GM23338 (cell line): Measurements from ENCODE around the gene KLHL9. TPM values are rescaled to one million over a fixed set of nuclear protein-coding genes. Genes with fewer than 3 reads are reported as not detected.

Experiments used
- ATAC-seq: fragments of 200-7000 bp; cut with Tn5 transposase; 3 replicates; pipeline ENCODE4 v1.9.1; 2020
- DNase-seq: peaks from one replicate; pipeline ENCODE4 v3.0.0-alpha.2; 2015; ENCODE audit warnings: low spot score
- H2AFZ ChIP-seq: fragments of 200-600 bp; sonication (generic); 2 replicates; pipeline ENCODE4 v1.8.0; 2016; ENCODE audit warnings: antibody characterized with exemption, mild to moderate bottlenecking, moderate library complexity
- H3F3A ChIP-seq: fragments of 200-600 bp; sonication (generic); replicated peaks from 2 replicates; pipeline ENCODE4 v1.8.0; 2017; ENCODE audit warnings: antibody characterized with exemption, mixed run types, low read depth
- H3K27ac ChIP-seq: fragments of 200-600 bp; sonication (generic); 2 replicates; pipeline ENCODE4 v1.6.1; 2016; ENCODE audit warnings: low read depth
- H3K27me3 ChIP-seq: fragments of 200-600 bp; sonication (generic); 2 replicates; pipeline ENCODE4 v1.8.0; 2016; ENCODE audit warnings: mild to moderate bottlenecking, mixed run types, moderate library complexity; ENCODE audit not compliant: insufficient read depth
- H3K36me3 ChIP-seq: fragments of 200-600 bp; sonication (generic); 2 replicates; pipeline ENCODE4 v1.8.0; 2016; ENCODE audit warnings: mild to moderate bottlenecking; ENCODE audit not compliant: insufficient read depth
- H3K4me1 ChIP-seq: fragments of 200-600 bp; sonication (generic); 2 replicates; pipeline ENCODE4 v1.8.0; 2016; ENCODE audit warnings: mild to moderate bottlenecking, moderate library complexity; ENCODE audit not compliant: insufficient read depth
- H3K4me2 ChIP-seq: fragments of 200-600 bp; sonication (generic); 2 replicates; pipeline ENCODE4 v1.7.1; 2017; ENCODE audit warnings: mixed run types
- H3K4me3 ChIP-seq: fragments of 200-600 bp; sonication (generic); 2 replicates; pipeline ENCODE4 v1.6.1; 2016; ENCODE audit warnings: mixed run types
- H3K79me2 ChIP-seq: fragments of 200-600 bp; sonication (generic); replicated peaks from 2 replicates; pipeline ENCODE4 v1.8.0; 2017; ENCODE audit warnings: mild to moderate bottlenecking; ENCODE audit not compliant: insufficient read depth
- H3K9me2 ChIP-seq: fragments of 200-600 bp; sonication (generic); 2 replicates; pipeline ENCODE4 v1.8.0; 2017; ENCODE audit not compliant: insufficient read depth
- H4K20me1 ChIP-seq: fragments of 200-600 bp; sonication (generic); replicated peaks from 2 replicates; pipeline ENCODE4 v1.8.0; 2017; ENCODE audit warnings: mild to moderate bottlenecking; ENCODE audit not compliant: insufficient read depth
- H3K27ac Mint-ChIP-seq: 2 replicates; pipeline ENCODE4 v1.8.0; 2020; ENCODE audit warnings: inconsistent platforms, mild to moderate bottlenecking, moderate library complexity, mixed read lengths
- H3K27me3 Mint-ChIP-seq: 3 replicates; pipeline ENCODE4 v1.8.0; 2022; ENCODE audit warnings: low read depth, mild to moderate bottlenecking, moderate library complexity, mixed read lengths, inconsistent platforms; ENCODE audit not compliant: insufficient read depth, poor library complexity
- H3K36me3 Mint-ChIP-seq: 3 replicates; pipeline ENCODE4 v1.8.0; 2021; ENCODE audit warnings: low read depth, mild to moderate bottlenecking, inconsistent platforms, moderate library complexity, mixed read lengths
- H3K4me1 Mint-ChIP-seq: 3 replicates; pipeline ENCODE4 v1.8.0; 2020; ENCODE audit warnings: mild to moderate bottlenecking, inconsistent platforms, mixed read lengths
- H3K4me3 Mint-ChIP-seq: 3 replicates; pipeline ENCODE4 v1.8.0; 2021; ENCODE audit warnings: moderate library complexity, mild to moderate bottlenecking, inconsistent platforms, mixed read lengths
- H3K9me3 Mint-ChIP-seq: 3 replicates; pipeline ENCODE4 v1.8.0; 2020; ENCODE audit warnings: moderate library complexity, mild to moderate bottlenecking, inconsistent platforms, mixed read lengths
- STAT1 ChIP-seq: IDR thresholded peaks from one replicate; pipeline ENCODE4 v1.6.1; 2016; ENCODE audit warnings: antibody characterized with exemption; ENCODE audit not compliant: unreplicated experiment
- ZNF331 ChIP-seq: fragments of 250-450 bp; sonication (Bioruptor Pico); IDR thresholded peaks from 2 replicates; pipeline ENCODE4 v1.5.0; 2020; ENCODE audit warnings: low read depth, mild to moderate bottlenecking, moderate library complexity
- polyA plus RNA-seq: library from polyadenylated mRNA; unstranded; fragments of >200 nt; fragmentation: Nextera tagmentation; extraction: Ambion mirVana; gene quantifications from 2 replicates; pipeline ENCODE4 v1.2.1, GENCODE V29; 2016
- total RNA-seq: library from RNA; depleted of rRNA; stranded (reverse); fragments of >200 nt; shearing (Covaris generic); gene quantifications from 2 replicates; pipeline ENCODE4 v1.2.3, GENCODE V29; 2014
- TF ChIP-seq, protein P1 (sequence below), 2 experiments: fragments of 200-600 bp in 1 of 2; sonication (generic) in 1 of 2; conservative IDR thresholded peaks; 2 replicates each; pipeline versions ENCODE4 v1.5.1 to v1.6.1; 2016 to 2017; ENCODE audit warnings: antibody characterized with exemption in 2 of 2, low read depth in 2 of 2, mild to moderate bottlenecking in 2 of 2, moderate library complexity in 1 of 2
- TF ChIP-seq, protein P2 (sequence below): fragments of 250-450 bp; sonication (Bioruptor Pico); IDR thresholded peaks from 2 replicates; pipeline ENCODE4 v1.5.0; 2020; ENCODE audit warnings: mild to moderate bottlenecking, moderate library complexity

Gene KLHL9
- total and polyA plus RNA-seq, 2 experiments from 2014 or later, result 9.1 to 24.0 TPM

DNA sequence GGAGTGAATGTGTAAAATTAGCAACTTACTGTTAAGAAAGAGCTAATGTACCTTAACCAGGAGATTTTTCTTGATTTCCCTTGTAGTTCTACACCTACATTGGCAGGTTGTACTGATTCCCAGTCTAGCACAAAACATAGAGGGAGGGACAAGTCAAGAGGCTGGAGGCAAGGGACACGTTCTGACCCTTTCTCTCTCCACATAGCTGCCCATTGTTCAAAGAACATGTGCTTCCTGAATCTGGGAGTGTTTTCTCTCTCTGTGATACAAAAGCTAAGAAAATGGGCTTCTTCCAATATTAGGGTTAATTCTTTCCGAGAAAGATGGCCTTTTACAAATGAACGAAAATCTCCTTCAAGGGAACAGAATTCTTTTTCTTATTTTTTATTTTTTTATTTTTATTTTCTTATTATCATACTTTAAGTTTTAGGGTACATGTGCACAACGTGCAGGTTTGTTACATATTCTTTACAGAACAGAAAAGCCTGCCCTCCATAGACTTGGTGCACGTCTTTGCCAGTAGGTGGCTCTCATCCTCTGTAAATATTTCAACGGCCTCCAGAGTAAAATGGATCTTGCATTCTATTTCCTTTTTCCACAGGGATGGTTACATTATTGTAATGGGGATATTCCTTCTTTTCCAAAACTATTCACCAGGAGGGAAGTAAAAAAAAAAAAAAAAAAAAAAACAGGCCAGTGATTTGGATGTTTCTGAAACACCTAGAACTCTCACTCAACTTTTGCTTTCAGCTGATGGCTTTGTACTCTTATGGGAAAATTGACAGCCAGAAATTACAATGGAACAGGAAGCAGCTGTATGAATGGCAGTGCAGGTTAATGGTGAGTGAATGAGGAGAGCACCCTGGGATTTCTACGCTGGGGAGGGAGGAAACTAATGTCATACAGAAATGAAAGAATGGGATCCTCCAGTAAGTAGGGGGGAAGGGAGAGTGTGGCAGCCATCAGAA is 17.0 kb downstream of the KLHL9 start:
- no peak overlapping the region for H3K4me3 Mint-ChIP-seq
- no peaks in the 10 kb centered on the region for H3K4me1 ChIP-seq
- ATAC-seq (peak; percentile 81), DNase-seq (peak; percentile 67)
- H3F3A ChIP-seq, result no peaks in the 10 kb centered on the region
- no peak overlapping the region for H3K27ac Mint-ChIP-seq
- no peaks in the 10 kb centered on the region for H3K27me3 Mint-ChIP-seq
- peaks cover 5% of the 10 kb centered on the region; the same call in 2 of the 3 replicates for H3K4me1 Mint-ChIP-seq
- no peaks in the 10 kb centered on the region for H3K9me2 ChIP-seq
- H3K4me3 ChIP-seq, result no peak overlapping the region
- H3K4me2 ChIP-seq, result no peak overlapping the region
- no peaks in the 10 kb centered on the region for H3K36me3 ChIP-seq
- H3K27ac ChIP-seq, result no peak overlapping the region
- H3K27me3 ChIP-seq, result no peaks in the 10 kb centered on the region
- no peaks in the 10 kb centered on the region for H3K9me3 Mint-ChIP-seq
- TF ChIP-seq, protein P1, sequence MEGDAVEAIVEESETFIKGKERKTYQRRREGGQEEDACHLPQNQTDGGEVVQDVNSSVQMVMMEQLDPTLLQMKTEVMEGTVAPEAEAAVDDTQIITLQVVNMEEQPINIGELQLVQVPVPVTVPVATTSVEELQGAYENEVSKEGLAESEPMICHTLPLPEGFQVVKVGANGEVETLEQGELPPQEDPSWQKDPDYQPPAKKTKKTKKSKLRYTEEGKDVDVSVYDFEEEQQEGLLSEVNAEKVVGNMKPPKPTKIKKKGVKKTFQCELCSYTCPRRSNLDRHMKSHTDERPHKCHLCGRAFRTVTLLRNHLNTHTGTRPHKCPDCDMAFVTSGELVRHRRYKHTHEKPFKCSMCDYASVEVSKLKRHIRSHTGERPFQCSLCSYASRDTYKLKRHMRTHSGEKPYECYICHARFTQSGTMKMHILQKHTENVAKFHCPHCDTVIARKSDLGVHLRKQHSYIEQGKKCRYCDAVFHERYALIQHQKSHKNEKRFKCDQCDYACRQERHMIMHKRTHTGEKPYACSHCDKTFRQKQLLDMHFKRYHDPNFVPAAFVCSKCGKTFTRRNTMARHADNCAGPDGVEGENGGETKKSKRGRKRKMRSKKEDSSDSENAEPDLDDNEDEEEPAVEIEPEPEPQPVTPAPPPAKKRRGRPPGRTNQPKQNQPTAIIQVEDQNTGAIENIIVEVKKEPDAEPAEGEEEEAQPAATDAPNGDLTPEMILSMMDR (conservative IDR thresholded peaks at IDR 0.05; ENCODE audit: low read depth in 2 of 2), result peak; percentile 75 to 77
- TF ChIP-seq, protein P2, sequence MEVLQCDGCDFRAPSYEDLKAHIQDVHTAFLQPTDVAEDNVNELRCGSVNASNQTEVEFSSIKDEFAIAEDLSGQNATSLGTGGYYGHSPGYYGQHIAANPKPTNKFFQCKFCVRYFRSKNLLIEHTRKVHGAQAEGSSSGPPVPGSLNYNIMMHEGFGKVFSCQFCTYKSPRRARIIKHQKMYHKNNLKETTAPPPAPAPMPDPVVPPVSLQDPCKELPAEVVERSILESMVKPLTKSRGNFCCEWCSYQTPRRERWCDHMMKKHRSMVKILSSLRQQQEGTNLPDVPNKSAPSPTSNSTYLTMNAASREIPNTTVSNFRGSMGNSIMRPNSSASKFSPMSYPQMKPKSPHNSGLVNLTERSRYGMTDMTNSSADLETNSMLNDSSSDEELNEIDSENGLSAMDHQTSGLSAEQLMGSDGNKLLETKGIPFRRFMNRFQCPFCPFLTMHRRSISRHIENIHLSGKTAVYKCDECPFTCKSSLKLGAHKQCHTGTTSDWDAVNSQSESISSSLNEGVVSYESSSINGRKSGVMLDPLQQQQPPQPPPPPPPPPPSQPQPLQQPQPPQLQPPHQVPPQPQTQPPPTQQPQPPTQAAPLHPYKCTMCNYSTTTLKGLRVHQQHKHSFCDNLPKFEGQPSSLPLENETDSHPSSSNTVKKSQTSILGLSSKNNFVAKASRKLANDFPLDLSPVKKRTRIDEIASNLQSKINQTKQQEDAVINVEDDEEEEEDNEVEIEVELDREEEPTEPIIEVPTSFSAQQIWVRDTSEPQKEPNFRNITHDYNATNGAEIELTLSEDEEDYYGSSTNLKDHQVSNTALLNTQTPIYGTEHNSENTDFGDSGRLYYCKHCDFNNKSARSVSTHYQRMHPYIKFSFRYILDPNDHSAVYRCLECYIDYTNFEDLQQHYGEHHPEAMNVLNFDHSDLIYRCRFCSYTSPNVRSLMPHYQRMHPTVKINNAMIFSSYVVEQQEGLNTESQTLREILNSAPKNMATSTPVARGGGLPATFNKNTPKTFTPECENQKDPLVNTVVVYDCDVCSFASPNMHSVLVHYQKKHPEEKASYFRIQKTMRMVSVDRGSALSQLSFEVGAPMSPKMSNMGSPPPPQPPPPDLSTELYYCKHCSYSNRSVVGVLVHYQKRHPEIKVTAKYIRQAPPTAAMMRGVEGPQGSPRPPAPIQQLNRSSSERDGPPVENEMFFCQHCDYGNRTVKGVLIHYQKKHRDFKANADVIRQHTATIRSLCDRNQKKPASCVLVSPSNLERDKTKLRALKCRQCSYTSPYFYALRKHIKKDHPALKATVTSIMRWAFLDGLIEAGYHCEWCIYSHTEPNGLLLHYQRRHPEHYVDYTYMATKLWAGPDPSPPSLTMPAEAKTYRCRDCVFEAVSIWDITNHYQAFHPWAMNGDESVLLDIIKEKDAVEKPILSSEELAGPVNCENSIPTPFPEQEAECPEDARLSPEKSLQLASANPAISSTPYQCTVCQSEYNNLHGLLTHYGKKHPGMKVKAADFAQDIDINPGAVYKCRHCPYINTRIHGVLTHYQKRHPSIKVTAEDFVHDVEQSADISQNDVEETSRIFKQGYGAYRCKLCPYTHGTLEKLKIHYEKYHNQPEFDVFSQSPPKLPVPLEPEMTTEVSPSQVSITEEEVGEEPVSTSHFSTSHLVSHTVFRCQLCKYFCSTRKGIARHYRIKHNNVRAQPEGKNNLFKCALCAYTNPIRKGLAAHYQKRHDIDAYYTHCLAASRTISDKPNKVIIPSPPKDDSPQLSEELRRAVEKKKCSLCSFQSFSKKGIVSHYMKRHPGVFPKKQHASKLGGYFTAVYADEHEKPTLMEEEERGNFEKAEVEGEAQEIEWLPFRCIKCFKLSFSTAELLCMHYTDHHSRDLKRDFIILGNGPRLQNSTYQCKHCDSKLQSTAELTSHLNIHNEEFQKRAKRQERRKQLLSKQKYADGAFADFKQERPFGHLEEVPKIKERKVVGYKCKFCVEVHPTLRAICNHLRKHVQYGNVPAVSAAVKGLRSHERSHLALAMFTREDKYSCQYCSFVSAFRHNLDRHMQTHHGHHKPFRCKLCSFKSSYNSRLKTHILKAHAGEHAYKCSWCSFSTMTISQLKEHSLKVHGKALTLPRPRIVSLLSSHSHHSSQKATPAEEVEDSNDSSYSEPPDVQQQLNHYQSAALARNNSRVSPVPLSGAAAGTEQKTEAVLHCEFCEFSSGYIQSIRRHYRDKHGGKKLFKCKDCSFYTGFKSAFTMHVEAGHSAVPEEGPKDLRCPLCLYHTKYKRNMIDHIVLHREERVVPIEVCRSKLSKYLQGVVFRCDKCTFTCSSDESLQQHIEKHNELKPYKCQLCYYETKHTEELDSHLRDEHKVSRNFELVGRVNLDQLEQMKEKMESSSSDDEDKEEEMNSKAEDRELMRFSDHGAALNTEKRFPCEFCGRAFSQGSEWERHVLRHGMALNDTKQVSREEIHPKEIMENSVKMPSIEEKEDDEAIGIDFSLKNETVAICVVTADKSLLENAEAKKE (CRISPR knock-in tag), result no peak
- TF ChIP-seq ZNF331 (CRISPR knock-in tag), result no peak
- TF ChIP-seq STAT1, result no peak
- no peak overlapping the region for H2AFZ ChIP-seq
- H3K79me2 ChIP-seq, result no peaks in the 10 kb centered on the region
- no peaks in the 10 kb centered on the region for H3K36me3 Mint-ChIP-seq
- no peaks in the 10 kb centered on the region for H4K20me1 ChIP-seq
